ENCODE results near the gene RAB43.

The RAB43 gene

DNA sequence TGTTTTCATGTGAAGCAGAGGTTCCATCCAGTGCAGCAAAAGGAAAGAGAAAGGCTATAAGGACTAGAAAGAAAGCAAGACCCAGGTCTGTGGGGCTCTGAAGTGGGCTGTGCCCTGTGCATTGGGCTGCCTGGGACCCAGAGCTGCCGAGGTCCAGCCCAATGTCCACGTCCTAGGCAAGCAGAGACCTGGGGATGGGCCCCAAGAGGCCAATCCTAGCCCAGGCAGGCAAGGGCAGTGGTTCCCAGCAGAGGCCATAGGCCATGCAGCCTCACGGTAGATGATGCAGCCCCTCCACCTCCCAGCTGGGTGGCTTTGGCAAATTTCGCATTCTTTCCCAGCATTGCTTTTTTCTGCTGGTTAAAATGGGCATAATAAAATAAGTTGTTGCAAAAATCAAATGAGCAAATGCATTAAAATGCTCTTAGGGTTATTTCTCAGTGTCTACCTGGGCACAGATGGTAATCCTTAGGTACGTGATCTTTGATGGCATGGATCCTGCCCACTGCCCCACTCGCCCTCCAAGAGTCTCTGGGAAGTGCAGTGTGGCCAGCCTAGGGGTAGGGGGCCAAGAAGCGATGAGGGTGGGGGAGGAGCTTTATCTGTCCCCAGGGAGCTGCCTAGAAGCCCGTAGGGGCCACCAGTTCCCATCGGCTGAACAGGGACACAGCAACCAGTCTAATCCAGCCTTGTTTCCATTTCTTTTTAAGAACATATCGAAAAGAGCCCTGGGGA lies 83.3 kb downstream of the RAB43 start:
- DNase-seq (ENCODE audit: low spot score), result no peak

Data from AG20443 (cell line).